Astrocyte (in vitro differentiated cells and primary cell): ENCODE data around the gene MED12L.

Experiments
- EZH2 ChIP-seq: IDR thresholded peaks from 2 replicates; pipeline ENCODE4 v1.6.1; 2012; ENCODE audit warnings: mild to moderate bottlenecking, low read length, inconsistent platforms; ENCODE audit not compliant: insufficient read depth
- TF ChIP-seq, protein P1 (sequence below): IDR thresholded peaks from 2 replicates; pipeline ENCODE4 v1.5.1; 2011; ENCODE audit warnings: low read depth, mild to moderate bottlenecking, inconsistent platforms, low read length, moderate library complexity; ENCODE audit not compliant: insufficient read depth

DNA sequence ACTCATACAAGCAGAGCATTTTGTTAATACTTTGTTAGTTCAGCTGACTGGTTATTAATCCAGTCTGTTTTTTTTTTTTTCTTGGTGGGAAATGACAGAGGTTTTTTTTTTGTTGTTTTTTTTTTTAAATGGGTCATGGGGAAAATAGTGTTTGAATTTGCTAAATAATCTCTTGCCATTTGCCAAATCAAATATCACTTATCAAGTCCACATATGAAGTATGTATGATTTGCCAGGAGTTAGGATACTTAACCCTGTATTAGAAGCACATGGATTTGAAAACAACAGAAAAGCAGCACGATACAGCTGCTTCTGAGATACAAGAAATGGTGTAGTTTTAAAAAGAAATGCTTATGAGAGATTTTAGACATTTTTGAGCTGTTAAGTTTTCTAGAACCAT, 171.3 kb downstream of the MED12L start:
- TF ChIP-seq, protein P1, sequence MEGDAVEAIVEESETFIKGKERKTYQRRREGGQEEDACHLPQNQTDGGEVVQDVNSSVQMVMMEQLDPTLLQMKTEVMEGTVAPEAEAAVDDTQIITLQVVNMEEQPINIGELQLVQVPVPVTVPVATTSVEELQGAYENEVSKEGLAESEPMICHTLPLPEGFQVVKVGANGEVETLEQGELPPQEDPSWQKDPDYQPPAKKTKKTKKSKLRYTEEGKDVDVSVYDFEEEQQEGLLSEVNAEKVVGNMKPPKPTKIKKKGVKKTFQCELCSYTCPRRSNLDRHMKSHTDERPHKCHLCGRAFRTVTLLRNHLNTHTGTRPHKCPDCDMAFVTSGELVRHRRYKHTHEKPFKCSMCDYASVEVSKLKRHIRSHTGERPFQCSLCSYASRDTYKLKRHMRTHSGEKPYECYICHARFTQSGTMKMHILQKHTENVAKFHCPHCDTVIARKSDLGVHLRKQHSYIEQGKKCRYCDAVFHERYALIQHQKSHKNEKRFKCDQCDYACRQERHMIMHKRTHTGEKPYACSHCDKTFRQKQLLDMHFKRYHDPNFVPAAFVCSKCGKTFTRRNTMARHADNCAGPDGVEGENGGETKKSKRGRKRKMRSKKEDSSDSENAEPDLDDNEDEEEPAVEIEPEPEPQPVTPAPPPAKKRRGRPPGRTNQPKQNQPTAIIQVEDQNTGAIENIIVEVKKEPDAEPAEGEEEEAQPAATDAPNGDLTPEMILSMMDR = no peak
- no peak for TF ChIP-seq EZH2
